K562 (cell line): ENCODE measurements around the gene CBLN2. TPM values are rescaled to one million over a fixed set of nuclear protein-coding genes. Genes with fewer than 3 reads are reported as not detected.

ENCODE experiments used
- ATAC-seq: fragments of 200-7000 bp; cut with Tn5 transposase; 3 replicates; pipeline ENCODE4 v1.9.1; 2020; ENCODE audit warnings: moderate library complexity
- BruUV-seq: library from RNA; stranded (reverse); fragments of 400-500 nt; replicated peaks from 2 replicates; lab custom pipeline; 2021; lab: Mats Ljungman, UMichigan
- CTCF ChIA-PET: fragments of 300-600 bp; formaldehyde crosslinking; extraction: SDS; loops from one replicate; lab custom pipeline; 2021; ENCODE audit warnings: low intra/inter-chr PET ratio; lab: Yijun Ruan, JAX
- POLR2A ChIA-PET: fragments of 300-600, 350-650 bp; sonication (Branson Sonifier 250); formaldehyde crosslinking; extraction: SDS; loops from one replicate; lab custom pipeline; 2021; ENCODE audit warnings: antibody characterized with exemption, inconsistent platforms; lab: Yijun Ruan, JAX
- DNase-seq, 4 experiments: peaks; one replicate each; pipeline versions ENCODE4 v3.0.0 to v3.0.0-alpha.2; 2011 to 2018; ENCODE audit warnings: low spot score in 3 of 4, mixed read lengths in 3 of 4; ENCODE audit errors: extremely low read depth in 1 of 4
- FAIRE-seq: peaks from 2 replicates; lab custom pipeline; 2011; peaks lifted over from hg19 to GRCh38; lab: Jason Lieb, UNC
- H2AFZ ChIP-seq: 2 replicates; pipeline ENCODE4 v1.6.0; 2011; ENCODE audit warnings: low read depth, low read length, control low read depth, inconsistent platforms
- H3K27ac ChIP-seq: fragments of 200-600 bp; 3 replicates; pipeline ENCODE4 v1.8.0; 2011; ENCODE audit warnings: low read depth, mild to moderate bottlenecking, control low read depth, inconsistent platforms, low read length, moderate library complexity, mixed read lengths; ENCODE audit errors: extremely low read depth
- H3K27me3 ChIP-seq, 2 experiments: fragments of 300-600 bp in 1 of 2; 2 replicates in 1 of 2; 3 replicates in 1 of 2; pipeline versions ENCODE4 v1.6.0 to v1.8.0; 2011; ENCODE audit warnings: inconsistent platforms in 2 of 2, low read length in 2 of 2, mild to moderate bottlenecking in 1 of 2, mixed read lengths in 1 of 2, moderate library complexity in 1 of 2; ENCODE audit not compliant: control insufficient read depth in 2 of 2, insufficient read depth in 2 of 2
- H3K36me3 ChIP-seq: fragments of 300-600 bp; 3 replicates; pipeline ENCODE4 v1.8.0; 2011; ENCODE audit warnings: mild to moderate bottlenecking, low read length, inconsistent platforms; ENCODE audit not compliant: control insufficient read depth, insufficient read depth
- H3K4me1 ChIP-seq, 2 experiments: fragments of 200-600 bp in 1 of 2; replicated peaks in 1 of 2; 2 replicates in 1 of 2; 3 replicates in 1 of 2; pipeline versions ENCODE4 v1.5.1 to v1.8.0; 2011; ENCODE audit warnings: inconsistent platforms in 2 of 2, low read length in 2 of 2, mild to moderate bottlenecking in 1 of 2, mixed read lengths in 1 of 2, moderate library complexity in 1 of 2; ENCODE audit not compliant: control insufficient read depth in 2 of 2, insufficient read depth in 2 of 2
- H3K4me2 ChIP-seq: 2 replicates; pipeline ENCODE4 v1.6.1; 2011; ENCODE audit warnings: low read length, control low read depth, inconsistent platforms, mixed read lengths; ENCODE audit not compliant: insufficient read depth
- H3K4me3 ChIP-seq: fragments of 200-600 bp; sonication (generic), shearing (Covaris generic); 2 replicates; pipeline ENCODE4 v1.5.1; 2016; ENCODE audit warnings: control low read depth, inconsistent platforms
- H3K79me2 ChIP-seq: fragments of 200-600 bp; 3 replicates; pipeline ENCODE4 v1.8.0; 2011; ENCODE audit warnings: low read length, inconsistent platforms; ENCODE audit not compliant: control insufficient read depth, insufficient read depth
- H3K9ac ChIP-seq, 2 experiments: 2 replicates each; pipeline versions ENCODE4 v1.6.0 to v1.6.1; 2011; ENCODE audit warnings: low read depth in 2 of 2, low read length in 2 of 2, control low read depth in 1 of 2, inconsistent platforms in 1 of 2, mild to moderate bottlenecking in 1 of 2, mixed read lengths in 1 of 2; ENCODE audit not compliant: insufficient read depth in 1 of 2
- H3K9me1 ChIP-seq: one replicate; pipeline ENCODE4 v1.6.0; 2011; ENCODE audit warnings: inconsistent platforms, mild to moderate bottlenecking, low read length, moderate library complexity; ENCODE audit not compliant: control insufficient read depth, insufficient read depth
- H3K9me3 ChIP-seq: replicated peaks from 2 replicates; pipeline ENCODE4 v1.5.1; 2011; ENCODE audit warnings: low read depth, low read length, inconsistent platforms; ENCODE audit not compliant: control insufficient read depth, insufficient read depth
- H4K20me1 ChIP-seq: replicated peaks from 2 replicates; pipeline ENCODE4 v1.6.1; 2011; ENCODE audit warnings: low read length, inconsistent platforms, mixed read lengths; ENCODE audit not compliant: control insufficient read depth, insufficient read depth
- LARP7 ChIP-seq: fragments of 450-650 bp; IDR thresholded peaks from 2 replicates; pipeline ENCODE4 v1.6.1; 2016
- ZNF197 ChIP-seq: fragments of 200-800 bp; sonication (Bioruptor generic); IDR thresholded peaks from 2 replicates; pipeline ENCODE4 v1.6.1; 2016; ENCODE audit warnings: low read depth, missing genetic modification characterization, missing compliant biosample characterization
- WGBS: fragments of 100-300 bp; shearing (Covaris generic); methylation state at CpG from one replicate; pipeline ENCODE4 v1.1.6; 2016; ENCODE audit warnings: low coverage, mixed read lengths; ENCODE audit not compliant: insufficient coverage; ENCODE audit errors: missing lambda C conversion rate; 5-methylcytosine and 5-hydroxymethylcytosine counted together
- in situ Hi-C: fragments of 300-500 bp; cut with MboI; formaldehyde crosslinking; loops from 4 replicates; pipeline ENCODE4 v1.15.0; 2018; ENCODE audit warnings: inconsistent platforms, mixed read lengths
- intact Hi-C: fragments of 100-400 bp; cut with micrococcal nuclease; formaldehyde crosslinking; loops from 2 replicates; pipeline ENCODE4 v1.14.2; 2022
- polyA plus RNA-seq, 8 experiments: library from polyadenylated mRNA; depleted of rRNA in 4 of 8; stranded (reverse) in 5 of 8; unstranded in 3 of 8; fragments of >200 nt; fragmentation: Nextera tagmentation in 2 of 8; fragmentation: Illumina TruSeq in 1 of 8; extraction: Ambion mirVana in 2 of 8; extraction: Trizol in 1 of 8; gene quantifications; 2 replicates each; pipeline versions ENCODE4 v1.2.1 to v1.2.3, GENCODE V29; 2011 to 2014; ENCODE audit warnings: inconsistent platforms in 1 of 8, missing spikeins in 1 of 8
- total RNA-seq, 7 experiments: library from RNA; depleted of rRNA in 6 of 7; stranded (reverse); fragments of >200 nt in 6 of 7; fragmentation: Illumina TruSeq in 2 of 7; extraction: Trizol in 2 of 7; gene quantifications; 2 replicates each; pipeline versions ENCODE4 v1.2.1 to v1.2.3, GENCODE V29; 2011 to 2021; ENCODE audit warnings: low replicate concordance in 1 of 7
- TF ChIP-seq, protein P1 (sequence below), 3 experiments: IDR thresholded peaks in 2 of 3; conservative IDR thresholded peaks in 1 of 3; 2 replicates each; pipeline ENCODE4 v1.5.1; 2011 to 2012; ENCODE audit warnings: low read length in 3 of 3, mild to moderate bottlenecking in 3 of 3, control low read depth in 2 of 3, improper control_type of control experiment in 1 of 3, inconsistent platforms in 1 of 3, low read depth in 1 of 3, mixed read lengths in 1 of 3, moderate library complexity in 1 of 3; ENCODE audit not compliant: insufficient read depth in 2 of 3
- TF ChIP-seq, protein P2 (sequence below): fragments of 250-450 bp; sonication (Bioruptor Pico); IDR thresholded peaks from 2 replicates; pipeline ENCODE4 v1.5.1; 2021; ENCODE audit warnings: mild to moderate bottlenecking
- TF ChIP-seq, protein P3 (sequence below): sonication (generic); formaldehyde crosslinking; IDR thresholded peaks from 2 replicates; pipeline ENCODE4 v1.8.0; 2022; ENCODE audit warnings: mild to moderate bottlenecking, missing genetic modification reagents

Gene CBLN2
- total and polyA plus RNA-seq, 9 of the 15 experiments (the other 6 are each of a cell fraction or from before 2014, with no cell fraction given), result not detected

DNA sequence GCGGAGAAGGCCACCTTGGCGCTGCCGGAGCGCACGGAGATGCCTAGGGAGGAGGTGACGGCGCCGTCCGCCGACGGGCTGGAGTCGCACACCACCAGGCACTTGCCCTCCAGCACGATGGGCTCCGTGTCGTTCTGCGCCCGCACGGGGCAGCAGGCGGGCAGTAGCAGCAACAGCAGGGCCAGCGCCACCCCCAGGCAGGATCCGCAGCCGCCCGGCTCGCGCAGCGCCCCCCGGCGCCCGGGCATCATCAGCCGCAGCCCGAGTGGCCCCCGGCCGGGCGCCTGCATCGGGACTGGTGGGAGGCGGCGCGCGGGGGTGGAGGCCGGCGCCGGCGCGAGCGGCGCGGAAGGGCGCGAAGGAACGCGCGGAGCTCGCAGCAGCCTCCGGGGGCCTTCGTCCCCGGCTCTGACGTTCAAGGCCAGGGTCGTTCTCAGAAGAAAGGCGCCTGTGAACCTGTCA lies 2.2 kb downstream of the CBLN2 start:
- ATAC-seq, result no peak
- Histone ChIP-seq H3K4me1 (no peaks in the 10 kb centered on the region), H3K9ac (no peak overlapping the region), H3K27ac (no peak overlapping the region), H3K27me3 (no peaks in the 10 kb centered on the region), H3K79me2 (no peaks in the 10 kb centered on the region), H3K4me2 (no peak overlapping the region), H3K36me3 (no peaks in the 10 kb centered on the region), H2AFZ (no peak overlapping the region), H4K20me1 (no peaks in the 10 kb centered on the region), H3K9me1 (no peaks in the 10 kb centered on the region), H3K4me3 (no peak overlapping the region), H3K9me3 (no peaks in the 10 kb centered on the region)
- no TSS peak for BruUV-seq
- TF ChIP-seq, protein P1, sequence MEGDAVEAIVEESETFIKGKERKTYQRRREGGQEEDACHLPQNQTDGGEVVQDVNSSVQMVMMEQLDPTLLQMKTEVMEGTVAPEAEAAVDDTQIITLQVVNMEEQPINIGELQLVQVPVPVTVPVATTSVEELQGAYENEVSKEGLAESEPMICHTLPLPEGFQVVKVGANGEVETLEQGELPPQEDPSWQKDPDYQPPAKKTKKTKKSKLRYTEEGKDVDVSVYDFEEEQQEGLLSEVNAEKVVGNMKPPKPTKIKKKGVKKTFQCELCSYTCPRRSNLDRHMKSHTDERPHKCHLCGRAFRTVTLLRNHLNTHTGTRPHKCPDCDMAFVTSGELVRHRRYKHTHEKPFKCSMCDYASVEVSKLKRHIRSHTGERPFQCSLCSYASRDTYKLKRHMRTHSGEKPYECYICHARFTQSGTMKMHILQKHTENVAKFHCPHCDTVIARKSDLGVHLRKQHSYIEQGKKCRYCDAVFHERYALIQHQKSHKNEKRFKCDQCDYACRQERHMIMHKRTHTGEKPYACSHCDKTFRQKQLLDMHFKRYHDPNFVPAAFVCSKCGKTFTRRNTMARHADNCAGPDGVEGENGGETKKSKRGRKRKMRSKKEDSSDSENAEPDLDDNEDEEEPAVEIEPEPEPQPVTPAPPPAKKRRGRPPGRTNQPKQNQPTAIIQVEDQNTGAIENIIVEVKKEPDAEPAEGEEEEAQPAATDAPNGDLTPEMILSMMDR (IDR thresholded peaks at IDR 0.05 in 2 of 3, conservative IDR thresholded peaks at IDR 0.05 in 1 of 3; ENCODE audit: insufficient read depth in 2 of 3, low read depth in 1 of 3, low read length in 3 of 3), result peak in 1 of 3 experiments; percentile 32; a peak in 1 of 6 replicates
- no peak for TF ChIP-seq ZNF197 (CRISPR knock-in tag)
- WGBS, result 21% methylated on average over 30 of the region's 59 CpGs
- in situ Hi-C loops, result no loop called here
- CTCF ChIA-PET, result no interaction called here
- POLR2A ChIA-PET, result no interaction called here
- FAIRE-seq, result no peak
- intact Hi-C loops, result no loop called here
- DNase-seq, result no peak

DNA sequence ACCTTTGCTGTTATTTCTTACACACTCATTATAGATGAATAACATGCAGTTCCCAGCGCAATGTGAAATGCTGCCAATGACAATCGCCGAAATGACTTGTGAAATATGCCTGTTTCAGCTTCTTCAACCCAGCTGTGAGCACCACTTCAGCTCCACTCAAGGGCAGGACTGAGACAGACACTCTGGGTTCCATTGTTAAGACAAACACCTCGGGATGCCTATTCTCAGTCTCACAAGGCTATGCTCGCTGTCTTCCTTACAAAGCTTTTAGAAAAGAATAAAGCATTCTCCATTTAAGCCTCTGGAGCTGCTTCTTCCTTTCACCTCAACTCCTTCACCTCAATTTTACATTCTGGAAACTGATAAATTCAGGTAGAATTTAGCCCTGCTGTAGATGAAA lies 4.2 kb downstream of the CBLN2 start:
- no peaks in the 10 kb centered on the region for H3K9me1 ChIP-seq
- no peak overlapping the region for H3K9ac ChIP-seq
- POLR2A ChIA-PET, result no interaction called here
- H4K20me1 ChIP-seq, result no peaks in the 10 kb centered on the region
- DNase-seq (no peak), ATAC-seq (no peak), FAIRE-seq (no peak)
- no peak overlapping the region for H3K4me3 ChIP-seq
- H3K4me1 ChIP-seq, result no peaks in the 10 kb centered on the region
- no peak overlapping the region for H3K4me2 ChIP-seq
- 0% methylated on average over 5 of the region's 5 CpGs for WGBS
- BruUV-seq, result no TSS peak
- H3K27me3 ChIP-seq, result no peaks in the 10 kb centered on the region
- CTCF ChIA-PET, result no interaction called here
- no peaks in the 10 kb centered on the region for H3K9me3 ChIP-seq
- H3K36me3 ChIP-seq, result no peaks in the 10 kb centered on the region
- no peaks in the 10 kb centered on the region for H3K79me2 ChIP-seq
- H3K27ac ChIP-seq, result no peak overlapping the region
- intact Hi-C loops, result no loop called here
- H2AFZ ChIP-seq, result no peak overlapping the region
- in situ Hi-C loops, result no loop called here
- no peak for TF ChIP-seq LARP7
- TF ChIP-seq, protein P2, sequence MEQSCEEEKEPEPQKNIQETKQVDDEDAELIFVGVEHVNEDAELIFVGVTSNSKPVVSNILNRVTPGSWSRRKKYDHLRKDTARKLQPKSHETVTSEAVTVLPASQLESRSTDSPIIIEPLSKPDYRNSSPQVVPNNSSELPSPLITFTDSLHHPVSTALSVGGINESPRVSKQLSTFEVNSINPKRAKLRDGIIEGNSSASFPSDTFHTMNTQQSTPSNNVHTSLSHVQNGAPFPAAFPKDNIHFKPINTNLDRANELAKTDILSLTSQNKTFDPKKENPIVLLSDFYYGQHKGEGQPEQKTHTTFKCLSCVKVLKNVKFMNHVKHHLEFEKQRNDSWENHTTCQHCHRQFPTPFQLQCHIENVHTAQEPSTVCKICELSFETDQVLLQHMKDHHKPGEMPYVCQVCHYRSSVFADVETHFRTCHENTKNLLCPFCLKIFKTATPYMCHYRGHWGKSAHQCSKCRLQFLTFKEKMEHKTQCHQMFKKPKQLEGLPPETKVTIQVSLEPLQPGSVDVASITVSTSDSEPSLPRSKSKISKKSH (CRISPR knock-in tag), result no peak
- TF ChIP-seq, protein P3, sequence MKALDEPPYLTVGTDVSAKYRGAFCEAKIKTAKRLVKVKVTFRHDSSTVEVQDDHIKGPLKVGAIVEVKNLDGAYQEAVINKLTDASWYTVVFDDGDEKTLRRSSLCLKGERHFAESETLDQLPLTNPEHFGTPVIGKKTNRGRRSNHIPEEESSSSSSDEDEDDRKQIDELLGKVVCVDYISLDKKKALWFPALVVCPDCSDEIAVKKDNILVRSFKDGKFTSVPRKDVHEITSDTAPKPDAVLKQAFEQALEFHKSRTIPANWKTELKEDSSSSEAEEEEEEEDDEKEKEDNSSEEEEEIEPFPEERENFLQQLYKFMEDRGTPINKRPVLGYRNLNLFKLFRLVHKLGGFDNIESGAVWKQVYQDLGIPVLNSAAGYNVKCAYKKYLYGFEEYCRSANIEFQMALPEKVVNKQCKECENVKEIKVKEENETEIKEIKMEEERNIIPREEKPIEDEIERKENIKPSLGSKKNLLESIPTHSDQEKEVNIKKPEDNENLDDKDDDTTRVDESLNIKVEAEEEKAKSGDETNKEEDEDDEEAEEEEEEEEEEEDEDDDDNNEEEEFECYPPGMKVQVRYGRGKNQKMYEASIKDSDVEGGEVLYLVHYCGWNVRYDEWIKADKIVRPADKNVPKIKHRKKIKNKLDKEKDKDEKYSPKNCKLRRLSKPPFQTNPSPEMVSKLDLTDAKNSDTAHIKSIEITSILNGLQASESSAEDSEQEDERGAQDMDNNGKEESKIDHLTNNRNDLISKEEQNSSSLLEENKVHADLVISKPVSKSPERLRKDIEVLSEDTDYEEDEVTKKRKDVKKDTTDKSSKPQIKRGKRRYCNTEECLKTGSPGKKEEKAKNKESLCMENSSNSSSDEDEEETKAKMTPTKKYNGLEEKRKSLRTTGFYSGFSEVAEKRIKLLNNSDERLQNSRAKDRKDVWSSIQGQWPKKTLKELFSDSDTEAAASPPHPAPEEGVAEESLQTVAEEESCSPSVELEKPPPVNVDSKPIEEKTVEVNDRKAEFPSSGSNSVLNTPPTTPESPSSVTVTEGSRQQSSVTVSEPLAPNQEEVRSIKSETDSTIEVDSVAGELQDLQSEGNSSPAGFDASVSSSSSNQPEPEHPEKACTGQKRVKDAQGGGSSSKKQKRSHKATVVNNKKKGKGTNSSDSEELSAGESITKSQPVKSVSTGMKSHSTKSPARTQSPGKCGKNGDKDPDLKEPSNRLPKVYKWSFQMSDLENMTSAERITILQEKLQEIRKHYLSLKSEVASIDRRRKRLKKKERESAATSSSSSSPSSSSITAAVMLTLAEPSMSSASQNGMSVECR (CRISPR knock-in tag), result no peak
